CD14-positive monocyte (primary cell): ENCODE results near the gene SPECC1L. TPM values are rescaled to one million over a fixed set of nuclear protein-coding genes. Genes with fewer than 3 reads are reported as not detected.

ENCODE experiments used
- DNase-seq, 3 donors: peaks; one replicate each; pipeline ENCODE4 v3.0.0-alpha.2; 2011 to 2022
- H2AFZ ChIP-seq: 2 replicates; pipeline ENCODE4 v1.6.0; 2012; ENCODE audit warnings: mild to moderate bottlenecking, low read depth, low read length, inconsistent platforms; ENCODE audit not compliant: insufficient read depth, poor library complexity, severe bottlenecking
- H3K27ac ChIP-seq, 2 donors: 1 replicate in 1 of 2; 2 replicates in 1 of 2; pipeline ENCODE4 v1.5.1; 2012 to 2013; ENCODE audit warnings: low read length in 2 of 2, control low read depth in 1 of 2, inconsistent platforms in 1 of 2, low read depth in 1 of 2, mild to moderate bottlenecking in 1 of 2
- H3K27me3 ChIP-seq, 2 donors: one replicate each; pipeline versions ENCODE4 v1.6.0 to v1.6.1; 2011 to 2013; ENCODE audit warnings: low read length in 2 of 2; ENCODE audit not compliant: control insufficient read depth in 2 of 2, insufficient read depth in 2 of 2
- H3K36me3 ChIP-seq, 2 donors: replicated peaks in 1 of 2; 1 replicate in 1 of 2; 2 replicates in 1 of 2; pipeline versions ENCODE4 v1.5.1 to v1.6.1; 2012 to 2013; ENCODE audit warnings: low read length in 2 of 2, control low read depth in 1 of 2, inconsistent platforms in 1 of 2, mild to moderate bottlenecking in 1 of 2; ENCODE audit not compliant: insufficient read depth in 2 of 2, control insufficient read depth in 1 of 2
- H3K4me1 ChIP-seq, 2 donors: 1 replicate in 1 of 2; 2 replicates in 1 of 2; pipeline versions ENCODE4 v1.5.1 to v1.6.1; 2012 to 2013; ENCODE audit warnings: low read length in 2 of 2, control low read depth in 1 of 2, inconsistent platforms in 1 of 2, mild to moderate bottlenecking in 1 of 2, moderate library complexity in 1 of 2; ENCODE audit not compliant: insufficient read depth in 2 of 2, control insufficient read depth in 1 of 2
- H3K4me2 ChIP-seq: replicated peaks from 2 replicates; pipeline ENCODE3; 2012; ENCODE audit warnings: low read length, moderate library complexity, mild to moderate bottlenecking; ENCODE audit not compliant: poor library complexity, severe bottlenecking; ENCODE audit errors: extremely low read depth
- H3K4me3 ChIP-seq, 3 experiments: fragments of 200-600 bp in 1 of 3; sonication (generic) in 1 of 3; replicated peaks in 1 of 3; 1 replicate in 2 of 3; 2 replicates in 1 of 3; pipeline ENCODE4 v1.5.1; 2011 to 2013; ENCODE audit warnings: low read length in 3 of 3, mild to moderate bottlenecking in 3 of 3, control low read depth in 2 of 3, low read depth in 2 of 3, inconsistent platforms in 1 of 3, moderate library complexity in 1 of 3
- H3K79me2 ChIP-seq: 2 replicates; pipeline ENCODE4 v1.6.0; 2012; ENCODE audit warnings: mild to moderate bottlenecking, control low read depth, inconsistent platforms, low read length, moderate library complexity; ENCODE audit not compliant: insufficient read depth
- H3K9ac ChIP-seq: 2 replicates; pipeline ENCODE4 v1.6.0; 2017; ENCODE audit warnings: low read length, mild to moderate bottlenecking; ENCODE audit not compliant: insufficient read depth, poor library complexity, severe bottlenecking
- H3K9me3 ChIP-seq, 2 donors: replicated peaks in 1 of 2; 1 replicate in 1 of 2; 2 replicates in 1 of 2; pipeline versions ENCODE4 v1.5.1 to v1.6.1; 2012 to 2013; ENCODE audit warnings: low read length in 2 of 2, control low read depth in 1 of 2; ENCODE audit not compliant: control insufficient read depth in 1 of 2, insufficient read depth in 1 of 2
- H4K20me1 ChIP-seq: 2 replicates; pipeline ENCODE4 v1.6.0; 2012; ENCODE audit warnings: mild to moderate bottlenecking, low read length, control low read depth, moderate library complexity; ENCODE audit not compliant: insufficient read depth
- H3K27ac Mint-ChIP-seq, 7 donors: one replicate each; pipeline ENCODE4 v1.8.0; 2020; ENCODE audit warnings: mild to moderate bottlenecking in 7 of 7, mixed read lengths in 7 of 7, moderate library complexity in 6 of 7, inconsistent platforms in 2 of 7
- H3K27me3 Mint-ChIP-seq, 3 donors: one replicate each; pipeline ENCODE4 v1.8.0; 2021 to 2022; ENCODE audit warnings: low read depth in 3 of 3, mild to moderate bottlenecking in 3 of 3, mixed read lengths in 3 of 3, moderate library complexity in 3 of 3, inconsistent platforms in 1 of 3
- H3K36me3 Mint-ChIP-seq, 2 donors: one replicate each; pipeline ENCODE4 v1.8.0; 2020; ENCODE audit warnings: mixed read lengths in 2 of 2, inconsistent platforms in 1 of 2, mild to moderate bottlenecking in 1 of 2
- H3K4me1 Mint-ChIP-seq: one replicate; pipeline ENCODE4 v1.8.0; 2020; ENCODE audit warnings: mild to moderate bottlenecking, mixed read lengths
- H3K4me3 Mint-ChIP-seq, 2 donors: one replicate each; pipeline ENCODE4 v1.8.0; 2020; ENCODE audit warnings: mild to moderate bottlenecking in 2 of 2, mixed read lengths in 2 of 2, moderate library complexity in 1 of 2
- H3K9me3 Mint-ChIP-seq, 7 donors: one replicate each; pipeline ENCODE4 v1.8.0; 2020 to 2022; ENCODE audit warnings: mixed read lengths in 7 of 7, mild to moderate bottlenecking in 6 of 7, moderate library complexity in 6 of 7, inconsistent platforms in 2 of 7
- WGBS: methylation state at CpG from one replicate; pipeline ENCODE4 v1.1.5; 2013; ENCODE audit warnings: missing lambda C conversion rate; ENCODE audit not compliant: insufficient coverage; 5-methylcytosine and 5-hydroxymethylcytosine counted together
- intact Hi-C, 2 donors: fragments of 100-400 bp; cut with micrococcal nuclease; formaldehyde crosslinking; loops; one replicate each; pipeline versions ENCODE4 v1.15.0 to v1.15.1; 2023
- polyA plus RNA-seq, 3 donors: library from polyadenylated mRNA; depleted of rRNA in 1 of 3; unstranded in 2 of 3; stranded (reverse) in 1 of 3; fragments of 300-500 nt in 2 of 3; fragments of >200 nt in 1 of 3; fragmentation: Illumina TruSeq in 2 of 3; gene quantifications; 1 replicate in 2 of 3; 2 replicates in 1 of 3; pipeline ENCODE4 v1.2.3, GENCODE V29; 2012 to 2021
- TF ChIP-seq, protein P1 (sequence below): fragments of 200-600 bp; IDR thresholded peaks from one replicate; pipeline ENCODE4 v1.8.0; 2022; ENCODE audit warnings: antibody characterized with exemption, mild to moderate bottlenecking

Gene SPECC1L
- polyA plus RNA-seq, 3 donors = 2.5 to 7.2 (median 4.9) TPM

DNA sequence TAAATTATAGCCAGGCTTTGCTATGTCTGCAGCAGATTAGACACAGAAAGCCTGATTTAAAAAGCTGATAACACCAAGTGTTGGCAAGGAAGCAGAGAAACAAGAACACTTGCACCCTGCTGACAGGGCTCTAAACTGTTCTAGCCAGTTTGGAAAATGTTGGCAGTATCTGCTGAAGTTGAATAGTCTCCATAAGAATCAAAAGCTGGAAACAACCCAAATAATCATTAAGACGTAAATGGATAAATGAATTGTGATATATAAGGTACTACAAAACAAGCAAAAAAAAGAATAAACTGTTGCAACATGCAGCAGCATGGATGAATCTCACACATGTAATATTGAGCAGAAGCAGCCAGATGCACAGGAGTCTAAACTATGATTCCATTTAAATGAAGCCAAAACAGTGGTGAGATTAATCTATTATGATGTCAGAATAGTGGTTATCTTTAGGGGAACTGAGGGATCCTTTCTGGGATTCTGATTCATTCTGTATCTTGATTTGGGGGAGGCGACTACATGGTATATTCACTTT, 116.4 kb downstream of the SPECC1L start:
- H3K27ac ChIP-seq = no peak overlapping the region
- no peaks in the 10 kb centered on the region for H3K27me3 ChIP-seq
- no peak overlapping the region for H3K4me3 ChIP-seq
- Mint-ChIP-seq H3K4me1 (peaks cover 27% of the 10 kb centered on the region), H3K36me3 (peaks cover 11% of the 10 kb centered on the region in 2 donors), H3K9me3 (peaks cover 0 to 3% (median 0%) of the 10 kb centered on the region in 7 donors), H3K27me3 (no peaks in the 10 kb centered on the region), H3K27ac (no peak overlapping the region), H3K4me3 (no peak overlapping the region)
- peaks cover 0 to 2% of the 10 kb centered on the region in 2 donors for H3K36me3 ChIP-seq
- no peaks in the 10 kb centered on the region for H4K20me1 ChIP-seq
- H3K9ac ChIP-seq = no peak overlapping the region
- no peaks in the 10 kb centered on the region for H3K9me3 ChIP-seq
- H2AFZ ChIP-seq = no peak overlapping the region
- WGBS = no CpG with 5 or more reads among the region's 2 CpGs
- H3K4me1 ChIP-seq = peaks cover 4 to 12% of the 10 kb centered on the region in 2 donors
- TF ChIP-seq, protein P1, sequence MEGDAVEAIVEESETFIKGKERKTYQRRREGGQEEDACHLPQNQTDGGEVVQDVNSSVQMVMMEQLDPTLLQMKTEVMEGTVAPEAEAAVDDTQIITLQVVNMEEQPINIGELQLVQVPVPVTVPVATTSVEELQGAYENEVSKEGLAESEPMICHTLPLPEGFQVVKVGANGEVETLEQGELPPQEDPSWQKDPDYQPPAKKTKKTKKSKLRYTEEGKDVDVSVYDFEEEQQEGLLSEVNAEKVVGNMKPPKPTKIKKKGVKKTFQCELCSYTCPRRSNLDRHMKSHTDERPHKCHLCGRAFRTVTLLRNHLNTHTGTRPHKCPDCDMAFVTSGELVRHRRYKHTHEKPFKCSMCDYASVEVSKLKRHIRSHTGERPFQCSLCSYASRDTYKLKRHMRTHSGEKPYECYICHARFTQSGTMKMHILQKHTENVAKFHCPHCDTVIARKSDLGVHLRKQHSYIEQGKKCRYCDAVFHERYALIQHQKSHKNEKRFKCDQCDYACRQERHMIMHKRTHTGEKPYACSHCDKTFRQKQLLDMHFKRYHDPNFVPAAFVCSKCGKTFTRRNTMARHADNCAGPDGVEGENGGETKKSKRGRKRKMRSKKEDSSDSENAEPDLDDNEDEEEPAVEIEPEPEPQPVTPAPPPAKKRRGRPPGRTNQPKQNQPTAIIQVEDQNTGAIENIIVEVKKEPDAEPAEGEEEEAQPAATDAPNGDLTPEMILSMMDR = no peak
- H3K4me2 ChIP-seq = no peak overlapping the region
- no peaks in the 10 kb centered on the region for H3K79me2 ChIP-seq
- intact Hi-C loops = loop anchor here in 1 of 2 donors (10.0 kb wide), 1 partner anchor 62 kb away; no protein-coding TSS in a partner anchor
- no peak for DNase-seq

DNA sequence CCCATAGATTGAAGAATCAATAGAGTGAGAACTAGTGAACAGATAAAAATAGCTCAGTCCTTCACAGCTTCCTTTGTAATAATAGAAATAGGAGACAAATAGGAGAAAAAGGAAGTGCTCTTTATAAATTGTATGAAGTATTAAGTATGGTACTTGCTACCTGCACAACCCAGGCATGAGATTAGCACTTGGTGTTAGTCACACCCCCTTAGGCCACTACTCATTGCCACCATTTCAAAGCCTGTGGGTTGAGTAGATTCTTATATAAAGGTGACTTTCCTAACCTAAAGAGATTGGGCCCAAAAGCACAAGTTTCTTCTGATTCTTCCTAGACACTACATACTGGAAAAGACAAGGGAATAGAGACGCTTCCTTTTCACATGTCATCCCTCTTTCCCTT, 119.0 kb downstream of the SPECC1L start:
- Histone ChIP-seq H3K36me3 (peaks cover 0 to 8% of the 10 kb centered on the region in 2 donors), H3K9me3 (no peaks in the 10 kb centered on the region), H4K20me1 (no peaks in the 10 kb centered on the region), H3K79me2 (no peaks in the 10 kb centered on the region), H3K27me3 (no peaks in the 10 kb centered on the region), H3K4me1 (peaks cover 6 to 9% of the 10 kb centered on the region in 2 donors), H3K4me3 (no peak overlapping the region), H3K9ac (no peak overlapping the region), H3K27ac (no peak overlapping the region), H3K4me2 (no peak overlapping the region), H2AFZ (no peak overlapping the region)
- TF ChIP-seq, protein P1 = no peak
- H3K4me3 Mint-ChIP-seq = no peak overlapping the region
- intact Hi-C loops = loop anchor here in 1 of 2 donors (10.0 kb wide), 1 partner anchor 65 kb away; no protein-coding TSS in a partner anchor
- H3K27me3 Mint-ChIP-seq = no peaks in the 10 kb centered on the region
- H3K27ac Mint-ChIP-seq = no peak overlapping the region
- DNase-seq = no peak
- H3K36me3 Mint-ChIP-seq = peaks cover 7 to 16% of the 10 kb centered on the region in 2 donors
- WGBS = 86% methylated on average over 1 of the region's 1 CpG
- no peaks in the 10 kb centered on the region for H3K9me3 Mint-ChIP-seq
- H3K4me1 Mint-ChIP-seq = peaks cover 24% of the 10 kb centered on the region
